HG03521 (cell line): ENCODE results near the gene RHOXF2.
"Not testable (repeated sequence)": the region's sequence is repeated elsewhere in the genome, so short reads cannot be mapped to it uniquely, and the experiment has no call there.

ENCODE experiments used
- ATAC-seq: cut with Tn5 transposase; IDR thresholded peaks from one replicate; pipeline ENCODE4 v1.9.1; 2021; ENCODE audit warnings: mild to moderate bottlenecking, moderate library complexity; ENCODE audit not compliant: unreplicated experiment

RHOXF2 gene

DNA sequence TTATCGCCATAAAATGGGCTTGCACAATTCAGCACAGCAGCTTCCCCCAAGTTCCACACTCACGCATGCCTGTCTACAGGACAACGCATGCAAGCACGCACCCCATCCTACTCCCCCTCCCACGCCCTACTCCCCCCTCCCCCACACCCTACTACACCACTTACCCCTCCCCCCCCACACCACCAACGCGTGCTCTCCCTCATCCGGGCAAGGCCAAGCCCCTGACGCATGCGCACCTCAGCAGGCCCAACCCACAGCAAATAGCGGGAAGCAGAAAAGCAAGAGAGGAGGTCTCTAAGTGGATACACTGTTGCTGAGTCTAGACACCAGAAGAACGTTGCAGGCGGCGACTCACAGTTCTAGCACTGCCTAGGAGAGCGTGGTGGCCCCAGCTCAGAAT lies at the start of gene RHOXF2:
RHOXF2 (plus strand) TSS at position 301 of the 400 bp plus-strand sequence. CDS start 138 bp downstream, outside the sequence.
- not testable (repeated sequence) for ATAC-seq

DNA sequence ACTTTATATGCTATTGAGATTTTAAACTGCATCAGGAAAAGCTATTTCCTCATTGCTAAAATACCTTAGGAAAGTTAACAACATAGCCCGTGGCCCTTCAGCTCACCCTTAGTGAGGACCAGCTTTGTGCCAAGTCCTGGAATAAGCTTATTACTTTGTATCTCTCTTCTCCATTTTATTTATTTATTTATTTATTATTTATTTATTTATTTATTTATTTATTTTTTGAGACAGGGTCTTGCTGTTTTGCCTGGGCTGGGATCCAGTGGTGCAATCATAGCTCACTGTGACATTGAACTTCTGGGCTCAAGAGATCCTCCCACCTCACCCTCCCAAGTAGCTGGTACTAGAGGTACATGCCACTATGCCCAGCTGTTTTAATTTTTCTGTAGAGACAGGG lies 49.0 kb upstream of the RHOXF2 start:
- no peak for ATAC-seq

DNA sequence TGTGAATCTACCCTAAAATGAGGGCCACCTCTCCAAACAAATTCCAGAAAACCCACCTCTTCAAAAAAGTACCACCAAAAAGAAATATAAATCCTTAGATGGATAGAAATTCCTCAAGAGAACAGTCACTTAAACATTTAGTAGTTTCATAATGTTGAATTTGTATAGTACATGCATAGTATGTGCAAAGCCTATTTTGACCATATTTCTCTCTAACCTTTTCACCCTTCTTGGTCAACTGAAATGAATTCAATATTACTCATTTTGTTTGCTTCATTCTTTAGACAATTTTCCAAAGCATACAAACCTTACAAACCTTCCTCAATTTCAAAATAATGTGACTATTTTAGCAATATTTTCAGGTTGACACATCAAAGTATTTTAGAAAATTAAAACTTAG lies 46.8 kb upstream of the RHOXF2 start:
- no peak for ATAC-seq

DNA sequence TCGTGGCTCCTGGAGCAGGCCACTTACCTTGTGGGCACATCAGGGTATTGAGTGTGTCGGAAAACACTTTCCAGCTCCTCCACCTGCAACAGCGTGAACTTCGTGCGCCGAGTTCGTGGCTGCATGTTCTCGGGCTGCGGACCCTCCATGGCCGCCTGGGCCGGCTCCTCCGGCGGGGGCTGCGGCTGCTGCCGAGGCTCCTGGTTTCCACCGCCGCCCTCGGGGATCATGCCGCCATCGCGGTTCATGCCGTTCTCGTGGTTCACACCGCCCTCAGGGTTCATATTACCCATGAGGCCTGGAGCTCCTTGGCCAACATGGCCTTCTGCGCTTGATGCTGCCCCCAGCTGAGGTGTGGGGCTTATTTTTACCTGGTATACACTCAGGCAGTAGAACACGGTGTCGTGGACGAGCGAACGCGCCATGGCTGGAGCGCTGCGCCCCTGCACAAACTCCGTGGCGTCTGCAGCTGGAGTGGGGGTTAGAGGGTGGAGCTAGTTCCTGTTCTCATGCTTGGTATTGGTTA lies 42.9 kb upstream of the RHOXF2 start, which contains the start of gene RHOXF1:
RHOXF1 (minus strand) TSS at position 476 of the 526 bp plus-strand sequence; CDS start at position 425, 51 bp downstream.
- no peak for ATAC-seq

DNA sequence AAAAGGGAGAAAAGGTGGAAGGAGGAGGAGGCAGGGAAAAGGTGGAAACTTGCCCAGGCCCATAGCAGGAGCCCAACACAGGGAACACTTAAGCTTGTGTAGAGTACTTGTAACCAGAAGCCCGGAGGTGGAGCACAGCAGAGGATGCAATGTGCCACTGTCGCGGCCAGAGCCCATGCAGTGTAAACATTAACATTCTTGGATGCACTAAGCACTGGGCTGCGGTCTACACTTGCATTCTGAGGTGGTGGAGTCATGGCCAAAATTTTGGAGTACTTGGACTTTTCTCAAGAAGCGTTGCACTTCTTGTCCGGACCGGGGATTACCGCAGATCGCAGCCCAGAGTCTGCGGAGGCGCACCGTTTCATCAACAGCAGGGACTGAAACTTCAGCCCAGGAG lies 38.2 kb upstream of the RHOXF2 start:
- ATAC-seq: no peak

- no peak for ATAC-seq
Observed at GRCh38 chrX:120125444-120125843, 33.0 kb upstream of the RHOXF2 start.

DNA sequence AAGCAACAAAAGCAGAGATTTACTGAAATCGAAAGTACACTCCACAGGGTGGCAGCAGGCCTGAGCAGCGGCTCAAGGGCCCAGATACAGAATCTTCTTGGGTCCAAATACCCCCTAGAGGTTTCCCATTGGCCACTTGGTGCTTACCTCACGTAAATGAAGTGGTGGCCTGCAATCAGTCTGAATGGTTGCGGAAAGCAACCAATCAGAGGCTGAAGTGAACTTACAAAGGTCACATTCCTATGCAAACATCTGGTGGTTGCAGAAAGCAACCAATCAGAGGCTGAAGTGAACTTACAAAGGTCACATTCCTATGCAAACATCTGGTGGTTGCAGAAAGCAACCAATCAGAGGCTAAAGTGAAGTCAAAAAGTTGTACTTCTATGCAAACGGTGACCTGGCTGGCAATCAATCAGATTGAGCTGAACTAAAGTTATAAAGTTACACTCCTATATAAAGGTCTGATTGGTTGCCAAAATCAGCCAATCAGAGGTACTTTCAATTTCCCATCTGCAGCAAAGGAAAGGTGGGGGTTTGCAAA lies 30.0 kb upstream of the RHOXF2 start:
- not testable (repeated sequence) for ATAC-seq

GRCh38 chrX:120136128-120136527 lies 22.3 kb upstream of the RHOXF2 start:
- ATAC-seq: no peak

- ATAC-seq: no peak
Observed at GRCh38 chrX:120136840-120137239, 21.6 kb upstream of the RHOXF2 start.

DNA sequence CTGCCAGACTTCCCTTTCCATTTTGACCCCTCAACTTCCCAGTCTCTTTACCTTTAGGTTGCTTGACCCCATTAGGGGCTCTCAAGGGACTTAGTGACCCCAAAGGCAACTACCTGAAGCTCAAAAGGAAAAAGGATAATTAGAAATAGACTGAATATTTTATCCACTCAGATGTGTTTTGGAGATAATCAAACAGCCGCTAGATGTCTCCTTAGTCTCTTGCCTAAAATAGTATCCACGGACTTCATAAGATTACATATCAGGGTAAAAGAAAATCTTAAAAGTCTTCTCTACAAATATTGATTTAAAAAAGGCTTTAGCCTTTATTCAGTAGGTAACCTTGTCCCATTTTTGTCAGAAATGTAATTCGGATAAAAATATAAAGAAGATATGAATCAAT lies 21.0 kb upstream of the RHOXF2 start:
- no peak for ATAC-seq

- no peak for ATAC-seq
Observed at GRCh38 chrX:120140293-120140981, 18.0 kb upstream of the RHOXF2 start.

DNA sequence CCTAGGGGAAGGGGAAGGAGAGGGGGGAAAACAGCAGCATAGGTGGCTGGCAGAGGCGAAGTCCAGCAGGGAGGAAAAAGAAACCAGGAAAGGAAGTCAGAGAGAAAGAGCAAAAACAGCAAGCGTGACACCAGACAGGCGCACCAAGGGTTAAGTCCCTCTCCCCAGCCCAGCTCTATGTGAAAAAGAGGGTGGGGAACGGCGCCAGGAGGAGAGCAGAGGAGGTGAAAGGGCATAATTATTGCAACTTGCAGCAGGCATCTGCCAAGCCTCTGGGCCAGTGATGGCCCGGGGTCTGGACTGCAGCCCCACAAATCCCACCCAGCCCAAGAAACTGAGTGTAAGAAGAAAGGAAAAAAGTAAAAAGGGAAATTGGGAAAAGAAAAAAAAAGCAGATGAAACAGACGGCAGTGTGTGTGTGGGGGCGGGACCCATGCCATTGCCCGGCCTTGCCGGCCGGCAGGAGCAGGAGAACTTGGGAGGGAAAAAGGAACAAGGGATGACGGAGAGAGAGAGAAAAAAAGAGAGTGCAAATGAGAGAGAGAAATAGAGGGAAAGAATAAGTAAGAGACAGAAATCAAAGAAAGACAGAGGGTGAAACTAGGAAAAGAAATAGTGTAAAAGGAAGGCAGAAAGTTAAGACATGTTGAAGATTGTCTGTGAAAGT lies 14.1 kb upstream of the RHOXF2 start:
- no peak for ATAC-seq

DNA sequence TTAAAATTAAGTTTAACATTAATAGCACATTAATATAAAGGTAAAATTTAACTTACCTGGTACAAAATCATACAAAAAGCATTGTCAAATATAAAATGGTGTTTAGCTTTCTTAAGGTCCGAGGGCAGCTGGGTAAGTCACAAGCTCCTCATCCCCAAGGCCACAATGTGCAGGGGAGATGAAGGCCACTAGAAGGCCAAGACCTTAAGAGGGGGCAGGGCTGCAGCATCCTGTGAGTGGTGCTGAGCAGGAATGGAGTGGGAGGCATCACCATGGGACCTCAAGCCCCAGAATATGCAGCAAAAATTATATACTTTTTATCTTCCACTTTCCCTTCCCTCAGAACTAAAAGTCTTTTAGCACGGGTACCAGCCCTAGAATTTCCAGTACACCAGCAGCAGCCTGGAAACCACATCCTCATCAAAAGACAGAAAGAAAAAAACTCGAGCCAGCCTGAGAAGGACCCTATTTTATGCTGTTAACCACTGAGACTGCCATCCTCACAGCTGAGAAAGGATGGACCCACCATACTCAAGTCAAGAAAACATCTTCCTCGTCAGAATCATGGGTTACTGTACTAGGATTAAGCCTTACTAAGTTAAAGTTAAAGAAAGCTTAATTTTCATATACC lies 13.0 kb upstream of the RHOXF2 start:
- ATAC-seq: no peak

DNA sequence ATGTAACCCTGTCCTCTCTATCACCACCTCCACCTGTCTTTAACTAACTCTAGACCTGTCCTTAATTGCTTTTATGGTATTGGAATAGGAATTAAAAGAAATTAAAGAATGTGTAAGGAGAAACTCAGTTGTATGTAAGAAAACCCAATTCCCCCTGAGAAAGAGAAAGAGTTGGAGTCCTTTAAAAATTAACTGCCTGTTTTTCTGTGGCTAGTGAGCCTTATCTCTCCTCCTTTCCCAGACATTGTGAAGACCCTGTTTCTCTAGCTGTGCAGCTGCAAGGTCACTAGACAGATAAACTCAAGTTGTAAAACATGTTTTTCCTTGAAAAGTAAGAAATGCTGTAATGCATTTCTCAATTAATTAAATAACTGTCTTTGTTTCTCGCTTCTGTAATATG lies 12.1 kb upstream of the RHOXF2 start:
- ATAC-seq: not testable (repeated sequence)

- ATAC-seq: no peak
Observed at GRCh38 chrX:120147537-120147936, 10.9 kb upstream of the RHOXF2 start.

GRCh38 chrX:120150109-120150744 lies 8.2 kb upstream of the RHOXF2 start:
- ATAC-seq: not testable (repeated sequence)

DNA sequence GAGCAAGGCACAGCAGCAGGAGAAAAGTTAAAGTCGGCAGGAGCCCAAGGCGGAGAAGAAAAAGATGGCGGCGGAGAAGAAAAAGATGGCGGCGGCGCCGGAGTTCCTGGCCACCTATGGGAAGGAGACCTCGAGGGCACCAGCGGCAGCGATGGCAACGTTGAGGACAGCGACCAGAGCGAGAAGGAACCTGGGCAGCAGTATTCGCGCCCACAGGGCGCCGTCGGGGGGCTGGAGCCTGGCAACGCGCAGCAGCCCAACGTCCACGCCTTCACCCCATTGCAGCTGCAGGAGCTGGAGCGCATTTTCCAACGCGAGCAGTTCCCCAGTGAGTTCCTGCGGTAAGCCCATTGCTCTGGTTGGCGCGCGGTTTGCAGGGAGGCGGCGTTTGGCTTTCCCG lies 673 bp downstream of the RHOXF2 start:
- not testable (repeated sequence) for ATAC-seq

GRCh38 chrX:120193254-120193653 lies 34.8 kb downstream of the RHOXF2 start:
- ATAC-seq: not testable (repeated sequence)

DNA sequence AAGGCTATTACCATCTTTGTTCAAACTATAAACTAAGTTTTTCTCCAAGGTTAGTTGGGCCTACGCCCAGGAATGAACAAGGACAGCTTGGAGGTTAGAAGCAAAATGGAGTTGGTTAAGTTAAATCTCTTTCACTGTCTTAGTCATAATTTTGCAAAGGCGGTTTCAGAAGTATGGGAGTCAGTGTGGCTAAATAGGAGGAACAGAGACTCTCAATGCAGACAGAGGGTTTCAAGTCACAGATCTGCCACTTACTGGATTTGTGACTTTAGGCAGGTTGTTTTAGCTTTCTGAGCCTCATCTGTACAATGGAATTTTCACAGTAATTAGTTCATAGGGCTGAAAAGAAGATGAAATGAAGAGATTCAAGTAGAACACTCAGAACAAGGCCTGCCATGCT lies 35.3 kb downstream of the RHOXF2 start:
- peak; percentile 92 for ATAC-seq

DNA sequence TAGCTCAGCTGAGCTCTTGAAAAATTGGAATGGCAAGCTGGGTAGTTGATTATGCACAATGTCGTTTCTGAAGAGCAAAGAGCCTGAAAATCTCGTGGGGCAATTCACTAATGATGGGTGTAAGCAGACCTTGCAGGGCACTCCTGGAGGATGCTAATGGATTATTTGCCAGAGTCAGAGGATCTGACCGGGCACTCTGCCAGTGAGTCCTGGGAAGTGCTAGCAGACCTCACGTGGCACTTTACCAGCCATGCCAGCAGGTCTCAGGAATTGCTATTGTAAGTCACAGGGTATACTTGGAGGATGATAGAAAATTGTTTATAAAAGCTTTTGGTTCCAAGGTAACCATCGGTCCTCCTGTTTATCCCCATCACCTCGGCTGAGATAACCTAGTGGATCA lies 37.4 kb downstream of the RHOXF2 start:
- ATAC-seq: not testable (repeated sequence)
